ENCODE measurements around the gene RASD1. TPM values are rescaled to one million over a fixed set of nuclear protein-coding genes. Genes with fewer than 3 reads are reported as not detected.

RASD1 gene
- total and polyA plus RNA-seq, 10 donors = 2.9 to 52.3 (median 10.2) TPM

DNA sequence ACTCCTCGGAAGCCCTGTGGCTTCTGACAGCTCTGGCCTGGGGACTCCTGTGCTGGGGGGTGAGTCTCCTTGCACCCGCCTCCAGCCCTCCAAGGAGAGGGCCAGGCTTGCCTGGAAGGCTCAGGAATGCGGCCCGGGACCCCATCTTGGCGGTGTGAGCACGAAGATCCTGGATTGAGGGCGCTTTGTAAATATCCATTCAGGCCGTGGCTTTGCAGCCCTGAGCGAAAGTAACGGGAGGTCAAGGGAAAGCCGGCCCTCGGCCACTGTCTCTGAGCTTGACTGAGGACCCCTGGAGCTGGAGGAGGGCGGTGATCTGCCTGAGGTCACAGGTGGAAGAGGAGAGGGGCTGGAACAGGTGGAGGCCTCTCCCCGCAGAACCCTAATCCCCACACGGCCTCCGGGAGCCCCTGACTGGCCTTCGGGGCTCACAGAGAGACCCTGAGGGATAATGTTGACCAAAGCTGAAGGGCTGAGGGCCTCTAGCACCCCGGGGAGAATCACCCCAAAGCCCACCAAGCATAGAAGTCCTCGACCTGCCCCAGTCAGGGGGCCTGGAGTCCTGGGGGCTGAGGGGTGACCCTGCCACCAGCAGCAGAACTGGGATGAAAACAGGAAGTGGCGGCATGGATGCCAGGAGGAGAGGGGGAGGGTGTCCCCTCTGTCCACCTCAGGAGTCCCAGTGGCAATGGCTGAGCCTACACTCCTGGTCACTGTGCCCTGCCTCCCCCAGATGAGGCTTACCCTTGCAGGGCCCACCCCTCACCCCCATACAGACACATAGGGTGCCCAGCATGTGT, 8.3 kb upstream of the RASD1 start:
- no peak for DNase-seq
- Histone ChIP-seq H3K27me3 (replicated peaks in 1 of 7) (no peaks in the 10 kb centered on the region), H3K9me3 (no peaks in the 10 kb centered on the region), H3K36me3 (peaks cover 0 to 4% (median 0%) of the 10 kb centered on the region in 6 donors), H3K4me1 (peaks cover 0 to 19% (median 11%) of the 10 kb centered on the region in 6 donors), H3K27ac (no peak overlapping the region), H3K4me3 (no peak overlapping the region)
- TF ChIP-seq, protein P1, sequence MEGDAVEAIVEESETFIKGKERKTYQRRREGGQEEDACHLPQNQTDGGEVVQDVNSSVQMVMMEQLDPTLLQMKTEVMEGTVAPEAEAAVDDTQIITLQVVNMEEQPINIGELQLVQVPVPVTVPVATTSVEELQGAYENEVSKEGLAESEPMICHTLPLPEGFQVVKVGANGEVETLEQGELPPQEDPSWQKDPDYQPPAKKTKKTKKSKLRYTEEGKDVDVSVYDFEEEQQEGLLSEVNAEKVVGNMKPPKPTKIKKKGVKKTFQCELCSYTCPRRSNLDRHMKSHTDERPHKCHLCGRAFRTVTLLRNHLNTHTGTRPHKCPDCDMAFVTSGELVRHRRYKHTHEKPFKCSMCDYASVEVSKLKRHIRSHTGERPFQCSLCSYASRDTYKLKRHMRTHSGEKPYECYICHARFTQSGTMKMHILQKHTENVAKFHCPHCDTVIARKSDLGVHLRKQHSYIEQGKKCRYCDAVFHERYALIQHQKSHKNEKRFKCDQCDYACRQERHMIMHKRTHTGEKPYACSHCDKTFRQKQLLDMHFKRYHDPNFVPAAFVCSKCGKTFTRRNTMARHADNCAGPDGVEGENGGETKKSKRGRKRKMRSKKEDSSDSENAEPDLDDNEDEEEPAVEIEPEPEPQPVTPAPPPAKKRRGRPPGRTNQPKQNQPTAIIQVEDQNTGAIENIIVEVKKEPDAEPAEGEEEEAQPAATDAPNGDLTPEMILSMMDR (IDR thresholded peaks at IDR 0.05 in 8 of 11, conservative IDR thresholded peaks at IDR 0.05 in 3 of 11) = no peak
- TF ChIP-seq POLR2A (IDR thresholded peaks at IDR 0.05) = no peak
- 85 to 92% (median 88%) methylated on average over 12 to 20 of the region's 20 CpGs for WGBS, 5 donors
- intact Hi-C loops (cut with DNase I; ENCODE audit: low total_unique reads) = loop anchor here (10.0 kb wide), 1 partner anchor 110 kb away; no protein-coding TSS in a partner anchor

DNA sequence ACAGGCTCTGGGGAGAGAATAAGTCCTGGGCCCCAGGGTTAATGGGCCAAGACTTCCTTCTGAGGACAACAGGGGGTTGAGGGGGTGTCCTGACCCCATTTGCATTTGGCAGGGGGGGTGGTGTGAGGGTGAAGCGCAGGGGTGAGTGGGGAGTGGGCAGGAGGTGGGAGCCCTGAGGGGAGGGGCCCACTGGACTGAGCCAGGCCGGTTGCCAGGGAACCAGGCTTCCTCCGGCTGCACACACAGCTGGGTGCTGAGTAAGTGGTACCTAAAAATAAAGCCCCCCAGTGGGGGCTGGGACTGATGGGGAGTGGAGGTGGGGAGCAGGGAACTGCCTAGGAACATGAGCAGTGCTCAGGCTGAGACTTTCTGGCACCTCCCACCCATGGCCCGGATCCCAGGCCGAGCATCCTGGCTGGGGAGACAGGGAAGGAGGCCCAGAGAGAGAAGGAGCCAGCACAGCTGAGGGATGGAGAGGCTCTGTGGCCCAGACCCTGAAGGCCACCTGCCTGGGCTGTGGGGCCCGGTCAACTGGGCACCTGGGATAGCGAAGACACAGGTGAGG, 7.5 kb upstream of the RASD1 start:
- WGBS, 5 donors = 70 to 83% (median 76%) methylated on average over 5 to 7 of the region's 7 CpGs
- no peak for TF ChIP-seq POLR2AphosphoS5 (IDR thresholded peaks at IDR 0.05)
- TF ChIP-seq POLR2A (IDR thresholded peaks at IDR 0.05) = no peak
- TF ChIP-seq, protein P1 (IDR thresholded peaks at IDR 0.05 in 8 of 11, conservative IDR thresholded peaks at IDR 0.05 in 3 of 11) = no peak
- Histone ChIP-seq H3K27me3 (replicated peaks in 1 of 7) (no peaks in the 10 kb centered on the region), H3K27ac (no peak overlapping the region), H3K9me3 (no peaks in the 10 kb centered on the region), H3K4me1 (peaks cover 0 to 19% (median 11%) of the 10 kb centered on the region in 6 donors), H3K36me3 (no peaks in the 10 kb centered on the region), H3K4me3 (no peak overlapping the region)
- peak; percentile 41 for DNase-seq
- intact Hi-C loops (cut with DNase I; ENCODE audit: low total_unique reads) = loop anchor here (10.0 kb wide), 1 partner anchor 111 kb away; no protein-coding TSS in a partner anchor

DNA sequence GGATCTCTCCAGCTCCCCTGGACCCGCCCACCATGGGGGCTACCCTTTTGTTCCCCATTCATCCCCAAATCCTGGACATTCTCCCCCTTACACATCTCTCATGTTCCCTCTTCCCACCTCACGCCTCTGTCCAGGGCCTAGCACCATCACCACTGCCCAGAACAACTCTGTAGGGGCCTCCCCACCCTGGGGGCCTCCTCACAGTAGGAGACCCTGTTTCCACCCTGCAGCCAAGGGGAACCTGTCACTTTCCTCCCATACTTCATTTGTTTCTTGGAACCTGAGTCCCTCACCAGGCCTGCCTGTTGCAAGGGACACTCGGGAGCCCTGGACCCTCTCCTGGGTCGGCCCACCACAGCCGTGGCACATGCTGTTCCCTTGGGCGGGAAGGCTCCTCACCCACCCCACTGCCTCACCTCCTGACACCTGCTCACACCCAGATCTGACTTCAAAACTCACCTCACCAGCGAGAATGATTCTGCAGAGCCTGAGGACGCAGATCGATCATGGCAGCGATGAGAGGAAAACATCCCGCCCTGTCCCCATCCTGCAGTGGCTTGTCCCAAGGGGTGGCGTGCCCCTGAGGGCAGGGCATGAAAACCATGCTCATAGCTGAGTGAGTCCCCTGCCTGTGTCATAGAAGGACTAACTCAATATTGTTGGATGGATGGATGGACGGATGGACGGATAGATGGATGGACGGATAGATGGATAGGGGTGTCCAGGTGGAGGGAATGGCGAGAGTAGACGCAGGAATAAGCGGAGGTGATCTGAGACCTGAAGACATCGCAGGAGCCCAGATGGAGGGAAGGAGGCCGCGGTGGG, 6.8 kb upstream of the RASD1 start:
- Histone ChIP-seq H3K4me1 (peaks cover 0 to 19% (median 11%) of the 10 kb centered on the region in 6 donors), H3K36me3 (no peaks in the 10 kb centered on the region), H3K27me3 (replicated peaks in 1 of 7) (no peaks in the 10 kb centered on the region), H3K27ac (no peak overlapping the region), H3K9me3 (no peaks in the 10 kb centered on the region), H3K4me3 (no peak overlapping the region)
- peak; percentile 44 for DNase-seq
- intact Hi-C loops (cut with DNase I; ENCODE audit: low total_unique reads) = loop anchor here (10.0 kb wide), 1 partner anchor 112 kb away; no protein-coding TSS in a partner anchor
- TF ChIP-seq POLR2A (IDR thresholded peaks at IDR 0.05) (no peak), POLR2AphosphoS5 (IDR thresholded peaks at IDR 0.05) (no peak)
- TF ChIP-seq, protein P1 (IDR thresholded peaks at IDR 0.05 in 8 of 11, conservative IDR thresholded peaks at IDR 0.05 in 3 of 11) = no peak
- WGBS, 5 donors = 90 to 94% (median 91%) methylated on average over 21 of the region's 21 CpGs

Measured in spleen (tissue), 11 donors.